T-helper 1 cell treated with Interleukin-12 subunit alpha and Interleukin-12 subunit beta and Interleukin-4 antibody, amounts not matched to agents 30 μg/mL and 1 μg/mL, for 36 hours (primary cell): Measurements from ENCODE around the gene LRRC45.

ENCODE experiments used
- H3K27ac Mint-ChIP-seq: one replicate; pipeline ENCODE4 v1.8.0; 2021; ENCODE audit warnings: mild to moderate bottlenecking, mixed read lengths
- H3K27me3 Mint-ChIP-seq: one replicate; pipeline ENCODE4 v1.8.0; 2021; ENCODE audit warnings: low read depth, mixed read lengths
- H3K36me3 Mint-ChIP-seq: one replicate; pipeline ENCODE4 v1.8.0; 2021; ENCODE audit warnings: low read depth, mixed read lengths
- H3K4me1 Mint-ChIP-seq: one replicate; pipeline ENCODE4 v1.8.0; 2021; ENCODE audit warnings: low read depth, mixed read lengths
- H3K4me3 Mint-ChIP-seq: one replicate; pipeline ENCODE4 v1.8.0; 2021; ENCODE audit warnings: mild to moderate bottlenecking, moderate library complexity, mixed read lengths
- H3K9me3 Mint-ChIP-seq: one replicate; pipeline ENCODE4 v1.8.0; 2021; ENCODE audit warnings: mixed read lengths

Gene LRRC45

GRCh38 chr17:82009413-82009812 is 13.7 kb upstream of the LRRC45 start:
- Mint-ChIP-seq H3K9me3 (no peaks in the 10 kb centered on the region), H3K27me3 (no peaks in the 10 kb centered on the region), H3K4me1 (no peaks in the 10 kb centered on the region), H3K27ac (no peak overlapping the region), H3K36me3 (no peaks in the 10 kb centered on the region), H3K4me3 (no peak overlapping the region)

GRCh38 chr17:82010575-82011525 is 12.3 kb upstream of the LRRC45 start:
- H3K9me3 Mint-ChIP-seq, result no peaks in the 10 kb centered on the region
- no peak overlapping the region for H3K4me3 Mint-ChIP-seq
- no peak overlapping the region for H3K27ac Mint-ChIP-seq
- H3K36me3 Mint-ChIP-seq, result no peaks in the 10 kb centered on the region
- H3K4me1 Mint-ChIP-seq, result no peaks in the 10 kb centered on the region
- no peaks in the 10 kb centered on the region for H3K27me3 Mint-ChIP-seq

GRCh38 chr17:82011617-82012187 is 11.4 kb upstream of the LRRC45 start:
- no peaks in the 10 kb centered on the region for H3K36me3 Mint-ChIP-seq
- no peaks in the 10 kb centered on the region for H3K27me3 Mint-ChIP-seq
- no peaks in the 10 kb centered on the region for H3K9me3 Mint-ChIP-seq
- H3K4me3 Mint-ChIP-seq, result no peak overlapping the region
- H3K4me1 Mint-ChIP-seq, result no peaks in the 10 kb centered on the region
- no peak overlapping the region for H3K27ac Mint-ChIP-seq

GRCh38 chr17:82012261-82012639 is 10.9 kb upstream of the LRRC45 start:
- no peaks in the 10 kb centered on the region for H3K4me1 Mint-ChIP-seq
- no peaks in the 10 kb centered on the region for H3K9me3 Mint-ChIP-seq
- no peaks in the 10 kb centered on the region for H3K36me3 Mint-ChIP-seq
- H3K27ac Mint-ChIP-seq, result no peak overlapping the region
- H3K4me3 Mint-ChIP-seq, result no peak overlapping the region
- no peaks in the 10 kb centered on the region for H3K27me3 Mint-ChIP-seq

GRCh38 chr17:82012640-82013295 is 10.3 kb upstream of the LRRC45 start:
- H3K4me3 Mint-ChIP-seq, result no peak overlapping the region
- no peaks in the 10 kb centered on the region for H3K9me3 Mint-ChIP-seq
- H3K4me1 Mint-ChIP-seq, result no peaks in the 10 kb centered on the region
- no peak overlapping the region for H3K27ac Mint-ChIP-seq
- H3K36me3 Mint-ChIP-seq, result no peaks in the 10 kb centered on the region
- no peaks in the 10 kb centered on the region for H3K27me3 Mint-ChIP-seq

- Mint-ChIP-seq H3K4me1 (no peaks in the 10 kb centered on the region), H3K27me3 (no peaks in the 10 kb centered on the region), H3K36me3 (no peaks in the 10 kb centered on the region), H3K27ac (no peak overlapping the region), H3K4me3 (no peak overlapping the region), H3K9me3 (no peaks in the 10 kb centered on the region)
Observed at GRCh38 chr17:82013341-82013740, 9.8 kb upstream of the LRRC45 start.

- H3K4me1 Mint-ChIP-seq, result no peaks in the 10 kb centered on the region
- H3K27me3 Mint-ChIP-seq, result no peaks in the 10 kb centered on the region
- H3K4me3 Mint-ChIP-seq, result no peak overlapping the region
- no peak overlapping the region for H3K27ac Mint-ChIP-seq
- H3K36me3 Mint-ChIP-seq, result no peaks in the 10 kb centered on the region
- no peaks in the 10 kb centered on the region for H3K9me3 Mint-ChIP-seq
Observed at GRCh38 chr17:82013772-82014321, 9.3 kb upstream of the LRRC45 start.

GRCh38 chr17:82014432-82014831 is 8.7 kb upstream of the LRRC45 start:
- no peak overlapping the region for H3K4me3 Mint-ChIP-seq
- H3K4me1 Mint-ChIP-seq, result no peaks in the 10 kb centered on the region
- no peaks in the 10 kb centered on the region for H3K9me3 Mint-ChIP-seq
- no peaks in the 10 kb centered on the region for H3K27me3 Mint-ChIP-seq
- no peak overlapping the region for H3K27ac Mint-ChIP-seq
- H3K36me3 Mint-ChIP-seq, result no peaks in the 10 kb centered on the region

GRCh38 chr17:82014971-82015310 is 8.2 kb upstream of the LRRC45 start:
- Mint-ChIP-seq H3K4me3 (no peak overlapping the region), H3K27ac (no peak overlapping the region), H3K4me1 (no peaks in the 10 kb centered on the region), H3K36me3 (no peaks in the 10 kb centered on the region), H3K27me3 (no peaks in the 10 kb centered on the region), H3K9me3 (no peaks in the 10 kb centered on the region)

- Mint-ChIP-seq H3K27ac (no peak overlapping the region), H3K4me3 (no peak overlapping the region), H3K36me3 (no peaks in the 10 kb centered on the region), H3K9me3 (no peaks in the 10 kb centered on the region), H3K27me3 (no peaks in the 10 kb centered on the region), H3K4me1 (no peaks in the 10 kb centered on the region)
Observed at GRCh38 chr17:82015311-82015971, 7.7 kb upstream of the LRRC45 start.

GRCh38 chr17:82016061-82016874 is 6.8 kb upstream of the LRRC45 start:
- Mint-ChIP-seq H3K27ac (no peak overlapping the region), H3K4me3 (no peak overlapping the region), H3K27me3 (no peaks in the 10 kb centered on the region), H3K36me3 (no peaks in the 10 kb centered on the region), H3K9me3 (no peaks in the 10 kb centered on the region), H3K4me1 (peaks cover 2% of the 10 kb centered on the region)

GRCh38 chr17:82016875-82017459 is 6.1 kb upstream of the LRRC45 start:
- Mint-ChIP-seq H3K36me3 (no peaks in the 10 kb centered on the region), H3K4me3 (no peak overlapping the region), H3K9me3 (no peaks in the 10 kb centered on the region), H3K4me1 (peaks cover 7% of the 10 kb centered on the region), H3K27me3 (no peaks in the 10 kb centered on the region), H3K27ac (no peak overlapping the region)

- Mint-ChIP-seq H3K9me3 (no peaks in the 10 kb centered on the region), H3K4me3 (no peak overlapping the region), H3K27ac (no peak overlapping the region), H3K4me1 (peaks cover 8% of the 10 kb centered on the region), H3K36me3 (no peaks in the 10 kb centered on the region), H3K27me3 (no peaks in the 10 kb centered on the region)
Observed at GRCh38 chr17:82017612-82018151, 5.4 kb upstream of the LRRC45 start.
